ENCODE results near the gene PHEX.
A peak's percentile ranks its signal among the peaks of the same experiment; 100 is the strongest.

PHEX gene

DNA sequence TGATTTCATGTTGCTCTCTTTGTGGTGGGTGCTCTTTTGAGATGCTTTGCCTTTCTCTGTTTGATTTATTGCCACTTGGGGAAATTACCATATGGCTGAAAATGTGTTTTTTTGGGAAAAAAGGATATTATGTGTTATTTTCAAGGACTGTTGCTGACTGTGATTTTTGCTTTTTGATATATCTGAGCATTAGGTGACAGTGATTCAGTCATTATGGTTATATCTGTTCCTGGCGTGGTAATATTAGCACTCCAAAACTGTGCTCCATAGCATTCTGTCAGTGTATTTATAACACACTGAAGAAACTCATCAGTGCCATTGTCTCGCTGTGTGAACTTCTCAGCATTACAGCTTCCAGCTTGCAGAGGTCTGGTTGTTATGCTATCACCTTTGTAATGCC, 73.8 kb downstream of the PHEX start:
- DNase-seq (ENCODE audit: low read depth): no peak

DNA sequence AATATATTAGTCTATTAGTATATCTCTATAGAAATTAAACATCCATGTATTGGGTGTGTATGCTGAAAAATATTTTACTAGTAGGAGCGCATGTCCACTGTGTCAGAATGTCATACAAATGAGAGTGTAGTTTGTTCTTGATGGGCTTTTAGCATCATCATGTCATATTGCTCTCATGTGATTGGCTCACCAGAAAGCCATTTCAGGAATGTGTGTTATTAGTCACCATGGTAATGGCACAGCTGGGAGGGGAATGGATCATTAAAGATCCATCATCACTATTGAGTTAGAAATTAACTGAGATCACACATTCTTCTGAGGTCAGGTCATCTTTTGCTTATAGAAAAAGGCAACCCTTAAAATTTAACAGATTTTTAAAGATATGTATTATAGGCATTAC, 77.3 kb downstream of the PHEX start:
- DNase-seq (ENCODE audit: low read depth): peak; percentile 71

DNA sequence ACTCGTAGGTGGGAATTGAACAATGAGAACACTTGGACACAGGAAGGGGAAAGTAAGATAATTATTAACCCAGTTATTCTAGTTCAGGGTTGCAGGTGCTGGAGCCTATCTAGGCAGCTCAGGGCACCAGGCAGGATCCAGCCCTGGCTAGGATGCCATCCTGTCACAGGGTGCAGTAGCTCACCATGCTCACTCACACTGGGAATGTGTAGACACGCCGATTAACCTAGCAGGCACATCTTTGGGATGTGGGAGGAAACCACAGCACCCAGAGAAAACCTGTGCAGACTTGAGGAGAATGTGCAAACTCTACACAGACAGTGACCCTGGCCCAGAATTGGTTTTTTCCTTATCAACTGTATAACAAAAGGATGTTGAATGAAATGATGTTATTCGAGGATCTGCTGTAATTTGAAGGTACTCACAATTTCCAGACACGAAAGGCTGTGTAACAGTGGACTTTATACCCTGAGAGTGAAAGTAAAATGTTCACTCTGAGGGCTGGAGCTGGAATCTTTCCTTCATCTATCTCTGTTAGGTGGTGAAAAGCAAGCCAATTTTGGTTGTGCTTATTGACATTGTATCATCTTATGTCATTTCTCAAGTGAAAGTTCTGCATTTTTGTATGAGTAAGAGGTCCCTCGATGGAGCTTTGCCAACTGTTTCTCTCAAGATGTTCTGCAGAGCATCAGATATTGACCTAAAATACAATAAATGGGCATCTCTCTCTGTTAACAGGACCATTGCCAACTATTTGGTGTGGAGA, 78.8 kb downstream of the PHEX start:
- peak; percentile 25 for DNase-seq (ENCODE audit: low read depth)

DNA sequence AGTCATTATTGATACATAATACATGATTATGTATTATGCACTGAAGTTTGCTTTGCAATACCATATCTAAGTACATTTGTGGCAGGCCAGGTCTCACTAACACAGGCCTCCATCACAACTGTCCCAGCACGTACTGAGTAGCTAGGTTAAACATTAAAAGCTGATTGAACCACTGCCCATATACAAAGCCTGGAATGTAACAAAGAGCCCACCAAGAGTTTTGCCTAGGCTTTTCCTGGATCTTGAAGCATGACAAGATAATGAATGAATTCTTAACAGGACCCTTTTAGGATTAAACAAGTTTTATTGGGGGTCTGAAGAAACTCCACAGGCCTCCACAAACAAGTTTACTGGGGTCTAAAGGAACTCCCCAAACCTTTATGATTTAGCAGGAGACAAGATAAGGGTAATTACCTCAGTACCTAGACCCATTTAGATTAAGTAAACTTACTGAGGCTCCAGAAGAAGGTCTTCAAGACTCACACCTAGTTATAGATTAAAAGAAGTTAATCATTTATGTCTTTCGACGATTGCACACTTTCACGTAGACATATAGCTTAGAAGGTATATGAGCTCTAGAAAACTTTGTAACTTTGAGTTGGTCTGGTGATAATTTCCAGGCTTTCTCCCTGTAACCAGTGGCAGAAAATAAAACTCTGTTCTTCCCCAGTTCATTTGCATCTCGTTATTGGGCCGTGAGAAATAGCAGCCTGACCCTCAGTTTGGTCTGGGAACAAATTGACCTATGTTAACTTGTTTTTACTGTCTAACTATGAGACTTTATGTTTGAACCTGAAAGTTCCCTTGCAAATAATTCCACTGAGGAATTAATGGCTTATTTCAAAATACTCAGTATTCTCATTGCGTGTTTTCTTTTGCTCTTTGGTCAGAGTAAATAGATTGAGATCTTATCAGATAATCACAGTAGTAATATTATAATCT, 84.8 kb downstream of the PHEX start:
- peak; percentile 15 for DNase-seq (ENCODE audit: low read depth)

DNA sequence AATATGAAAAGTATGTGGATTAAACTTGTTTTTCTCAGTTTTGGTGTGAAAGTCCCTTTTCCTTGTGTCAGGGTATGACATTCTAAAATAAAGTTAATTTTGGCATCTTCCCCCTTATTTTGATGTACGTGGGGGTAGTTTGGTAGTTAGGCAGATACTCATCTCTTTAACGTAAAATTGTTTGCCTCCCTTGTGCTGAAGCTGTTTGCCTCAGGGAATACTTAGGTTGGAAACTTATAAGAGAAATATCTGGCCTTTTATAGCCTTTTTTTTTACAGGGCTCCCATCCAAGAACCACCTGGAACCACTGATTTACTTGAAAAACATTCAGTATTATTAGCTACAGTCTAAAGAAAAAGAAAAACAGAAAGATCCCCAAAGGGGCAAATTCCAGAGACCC, 85.5 kb downstream of the PHEX start:
- no peak for DNase-seq (ENCODE audit: low read depth)

DNA sequence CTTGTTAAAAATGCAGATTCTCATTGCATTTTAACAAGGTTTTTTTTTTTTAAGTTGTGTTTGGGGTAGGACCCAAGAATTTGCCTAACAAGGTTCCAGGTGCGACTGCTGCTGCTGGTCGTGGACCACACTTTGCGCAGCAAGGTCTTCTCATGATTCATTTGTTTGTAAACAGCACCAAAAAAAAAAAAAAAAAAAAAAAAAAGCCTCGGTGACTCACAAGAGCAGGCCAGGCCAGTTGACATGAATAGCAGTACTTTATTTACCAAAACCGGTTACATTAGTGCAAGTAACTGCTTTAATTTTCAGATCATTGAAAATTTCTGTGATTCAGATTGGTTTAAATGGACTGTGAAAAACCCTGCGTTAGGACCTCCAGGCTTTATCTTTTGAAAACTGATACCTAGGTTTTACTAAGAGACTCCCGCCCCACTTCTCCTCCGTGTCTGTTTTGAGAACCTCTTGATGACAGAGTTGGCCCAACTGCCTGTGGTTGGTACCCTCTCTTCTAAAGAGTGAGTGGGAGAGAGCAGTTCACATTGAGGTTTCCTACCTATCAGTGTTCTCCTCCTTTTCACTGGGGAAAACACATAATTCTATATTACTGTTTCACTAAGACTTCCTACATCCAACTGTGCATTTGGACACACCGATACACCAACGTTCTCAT, 86.2 kb downstream of the PHEX start:
- DNase-seq (ENCODE audit: low read depth): no peak

DNA sequence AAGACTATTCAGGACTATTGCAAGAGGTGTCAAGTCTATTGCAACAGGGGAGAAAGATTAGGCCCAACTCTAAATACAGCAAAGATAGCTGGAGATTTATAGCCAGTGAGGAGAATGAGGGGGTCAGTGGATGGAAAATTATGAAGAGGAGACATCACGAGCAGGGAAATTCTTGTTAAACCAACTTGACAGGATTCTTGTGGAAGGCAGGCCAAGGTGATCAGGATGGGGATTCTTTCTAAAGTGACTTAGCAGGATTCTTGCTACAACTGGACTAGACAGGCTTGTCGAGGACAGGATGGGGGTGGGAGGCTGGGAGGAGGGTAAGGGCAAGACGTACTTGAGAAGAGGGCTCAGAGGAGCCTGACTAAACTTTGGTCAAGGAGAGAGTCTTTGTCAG, 89.0 kb downstream of the PHEX start:
- DNase-seq (ENCODE audit: low read depth): no peak

DNA sequence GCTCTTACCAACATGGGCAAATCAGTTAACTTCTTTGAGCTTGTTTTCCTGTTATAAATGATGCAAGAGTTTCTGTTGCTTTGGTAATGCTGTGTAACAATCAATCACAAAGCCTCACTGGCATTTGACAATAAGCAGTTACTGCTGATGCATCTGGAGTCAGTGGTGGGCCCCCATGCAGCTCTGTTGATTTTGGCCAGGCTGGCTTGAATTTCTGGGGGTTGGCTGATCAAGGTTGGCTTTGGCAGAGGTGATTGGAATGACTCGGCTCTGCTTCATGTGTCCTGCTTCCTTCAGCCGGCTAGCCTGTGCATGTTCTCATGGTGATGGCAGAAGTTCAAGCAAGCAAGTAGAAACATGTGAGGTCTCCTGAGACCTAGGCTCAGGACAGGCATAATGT, 90.4 kb downstream of the PHEX start:
- peak; percentile 29 for DNase-seq (ENCODE audit: low read depth)

DNA sequence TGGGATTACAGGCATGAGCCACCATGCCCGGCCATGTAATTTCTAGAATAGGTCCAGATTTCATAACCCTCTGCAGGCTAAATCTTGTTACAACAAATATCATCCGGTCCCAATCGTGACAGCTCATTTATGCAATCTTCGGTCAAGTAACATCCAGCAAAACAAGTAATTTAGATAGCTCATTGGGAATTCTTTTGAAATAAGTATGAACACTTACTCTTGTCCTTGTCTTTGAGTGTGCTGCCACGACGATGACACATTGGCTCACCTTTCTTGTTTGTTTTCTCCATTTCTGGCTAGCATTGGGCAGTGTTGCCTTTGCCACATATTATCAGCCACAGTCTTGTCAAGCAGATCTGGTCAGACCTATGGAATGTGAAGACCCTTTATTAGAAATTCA, 92.0 kb downstream of the PHEX start:
- DNase-seq (ENCODE audit: low read depth): no peak

DNA sequence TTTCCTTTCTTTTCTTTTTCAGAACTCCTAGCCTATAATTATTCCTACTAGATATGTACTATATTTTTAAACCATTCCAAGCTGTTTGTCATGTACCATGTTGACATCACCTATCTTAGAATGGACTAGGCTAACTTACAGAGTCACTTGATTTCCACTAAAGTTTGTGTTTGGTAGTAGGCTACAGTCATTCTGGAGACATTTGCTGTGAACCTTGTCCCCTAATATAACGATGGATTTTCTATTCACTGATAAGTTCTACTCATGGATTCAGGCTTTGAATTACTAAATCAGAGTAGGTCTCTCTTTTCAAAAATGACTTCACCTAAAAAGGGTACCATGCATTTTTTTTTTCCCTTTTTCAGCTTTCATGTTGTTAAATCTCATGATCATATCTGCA, 93.4 kb downstream of the PHEX start:
- no peak for DNase-seq (ENCODE audit: low read depth)

DNA sequence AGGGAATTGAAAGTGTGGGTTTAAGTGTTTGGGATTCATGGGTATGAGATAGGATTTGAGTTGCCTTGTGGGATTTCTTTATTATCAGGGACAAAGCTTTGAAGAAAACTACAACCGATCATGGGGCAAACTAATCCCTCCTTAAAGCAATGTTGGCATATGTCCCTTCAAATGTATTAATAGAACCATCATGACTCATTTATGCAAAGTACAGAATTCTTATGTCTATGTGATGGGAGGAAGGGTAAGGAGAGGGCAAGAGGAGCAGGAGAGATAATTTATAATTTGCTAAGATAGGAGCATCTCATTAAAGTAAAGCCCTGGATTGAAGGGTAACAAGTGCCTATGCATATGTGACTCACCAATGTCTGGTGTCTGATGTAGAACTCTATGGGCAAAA, 94.2 kb downstream of the PHEX start:
- peak; percentile 29 for DNase-seq (ENCODE audit: low read depth)

DNA sequence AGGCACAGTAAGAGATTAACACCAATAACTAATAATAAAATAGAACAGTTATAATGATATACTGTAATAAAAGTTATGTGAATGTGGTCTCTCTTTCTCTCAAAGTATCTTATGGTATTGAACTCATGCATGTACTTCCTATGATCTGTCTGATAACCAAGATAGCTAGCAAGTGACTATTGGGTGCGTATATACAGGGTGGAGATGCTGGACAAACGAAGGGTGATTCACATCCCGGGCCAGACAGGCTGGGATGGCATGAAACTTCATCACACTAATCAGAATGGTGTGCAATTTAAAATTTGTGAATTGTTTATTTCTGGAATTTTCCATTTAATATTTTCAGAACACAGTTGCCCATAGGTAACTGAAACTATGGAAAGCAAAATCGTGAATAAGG, 96.8 kb downstream of the PHEX start:
- DNase-seq (ENCODE audit: low read depth): no peak

DNA sequence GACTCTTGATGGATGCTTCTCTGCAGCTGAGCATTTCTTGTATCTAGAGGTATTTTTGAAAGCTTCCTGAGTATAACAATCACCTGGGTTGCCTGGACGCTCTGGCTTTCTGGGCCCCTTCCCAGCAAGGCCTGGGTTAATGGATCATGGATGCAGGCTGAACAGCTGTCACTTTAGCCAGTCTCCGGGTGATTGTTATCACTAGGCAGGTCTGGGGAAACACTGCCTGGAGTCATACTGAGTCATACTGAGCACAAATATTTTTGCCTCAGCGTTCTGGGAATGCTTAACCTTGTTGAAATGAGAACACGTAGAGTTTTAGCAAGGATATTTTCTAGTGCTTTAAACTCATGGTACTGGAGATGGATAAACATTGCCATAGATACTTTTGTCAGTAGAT, 102.6 kb downstream of the PHEX start:
- DNase-seq (ENCODE audit: low read depth): peak; percentile 77

DNA sequence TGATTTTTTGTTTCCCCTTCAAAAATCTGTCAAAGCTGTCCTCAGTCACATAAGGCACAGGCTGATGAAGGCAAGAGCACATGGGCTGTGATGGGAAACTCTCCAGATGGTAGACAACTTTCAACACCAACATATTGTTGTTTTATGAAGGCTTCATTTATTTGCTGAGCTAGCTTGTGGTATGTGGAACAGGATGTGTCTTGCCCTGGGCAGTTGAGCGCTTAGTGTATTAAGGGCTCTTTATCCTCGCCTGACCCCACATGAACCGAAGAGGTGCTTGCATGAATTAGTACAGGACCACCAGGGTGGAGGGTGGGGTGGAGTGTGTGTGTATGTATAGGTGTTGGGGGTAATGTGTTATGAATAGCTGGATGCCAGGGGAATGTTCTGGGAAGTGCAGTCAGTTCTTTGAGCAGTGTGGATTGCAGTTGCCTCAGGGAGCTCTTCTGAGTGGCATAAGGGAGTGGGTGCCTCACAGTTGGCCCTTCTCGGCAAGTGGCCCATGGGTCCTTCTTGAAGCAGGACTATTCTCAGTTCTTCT, 103.1 kb downstream of the PHEX start:
- peak; percentile 64 for DNase-seq (ENCODE audit: low read depth)

DNA sequence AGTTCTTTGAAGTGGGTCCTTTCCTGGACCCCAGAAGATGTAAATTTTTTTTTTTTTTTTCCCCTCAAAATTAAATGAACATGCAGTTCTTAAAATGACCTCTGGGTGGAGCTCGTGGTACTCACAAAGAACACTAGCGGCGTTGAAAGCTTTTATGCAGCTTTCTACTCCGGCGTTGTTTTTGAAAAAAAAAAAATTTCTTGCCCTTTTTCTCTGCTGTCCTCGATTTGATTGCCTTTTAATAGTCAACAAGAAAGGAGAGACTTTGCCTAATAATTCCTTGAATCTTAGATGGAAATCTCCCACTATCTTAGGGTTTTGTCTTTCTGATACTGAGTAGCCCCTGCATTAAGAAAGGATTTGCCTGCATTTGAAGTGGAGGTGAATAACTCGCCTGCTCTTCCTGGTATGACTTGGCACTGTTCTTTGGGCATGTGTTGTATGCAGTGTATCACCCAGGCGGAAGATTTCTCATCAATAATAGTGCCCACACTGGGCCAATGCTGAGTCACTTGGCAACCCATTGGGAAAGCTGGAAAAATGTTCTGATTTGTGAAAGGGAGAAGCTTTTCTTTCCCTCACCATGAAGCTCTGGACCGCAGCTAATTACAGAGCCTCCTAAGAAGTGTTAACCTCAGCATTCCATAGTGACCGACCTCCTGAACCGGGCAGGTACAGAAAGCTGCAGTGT, 104.0 kb downstream of the PHEX start:
- DNase-seq (ENCODE audit: low read depth): peak; percentile 55

DNA sequence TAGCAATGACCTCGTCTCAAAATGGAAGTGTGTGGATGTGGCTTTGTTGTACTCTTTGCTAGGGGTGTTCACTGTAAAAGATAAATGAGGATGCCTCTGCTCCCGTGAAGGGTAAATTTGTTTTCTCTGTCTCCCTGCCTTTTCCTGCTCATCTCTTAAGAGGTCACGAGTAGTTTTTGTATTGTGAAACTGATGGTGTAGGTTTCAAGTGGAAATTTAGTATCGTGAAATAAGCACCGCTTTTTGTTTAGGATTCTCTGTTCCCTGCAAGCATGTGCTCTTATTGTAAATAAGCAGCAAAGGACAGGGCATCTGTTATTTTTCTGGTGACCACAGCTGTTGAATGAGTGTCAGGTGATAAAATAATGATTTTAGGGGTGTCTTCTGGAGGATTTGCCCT, 104.6 kb downstream of the PHEX start:
- no peak for DNase-seq (ENCODE audit: low read depth)

DNA sequence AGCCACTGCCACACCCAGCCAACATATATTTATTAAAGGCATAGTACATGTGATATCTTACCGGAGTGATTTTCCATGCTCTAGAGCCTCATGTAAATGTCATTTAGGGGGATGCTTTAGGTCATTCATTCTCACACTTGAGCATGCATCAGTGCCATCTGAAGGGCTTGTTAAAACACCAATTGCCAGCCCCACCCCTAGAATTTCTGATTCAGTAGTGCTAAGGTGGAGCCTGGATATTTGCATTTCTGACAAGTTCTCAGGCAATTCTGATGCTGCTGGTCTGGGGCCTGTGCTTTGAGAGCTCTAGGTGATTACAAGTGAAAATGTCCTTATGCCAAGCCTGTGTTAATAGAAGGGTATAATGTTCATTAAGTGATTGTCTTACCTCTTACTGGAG, 107.7 kb downstream of the PHEX start:
- no peak for DNase-seq (ENCODE audit: low read depth)

DNA sequence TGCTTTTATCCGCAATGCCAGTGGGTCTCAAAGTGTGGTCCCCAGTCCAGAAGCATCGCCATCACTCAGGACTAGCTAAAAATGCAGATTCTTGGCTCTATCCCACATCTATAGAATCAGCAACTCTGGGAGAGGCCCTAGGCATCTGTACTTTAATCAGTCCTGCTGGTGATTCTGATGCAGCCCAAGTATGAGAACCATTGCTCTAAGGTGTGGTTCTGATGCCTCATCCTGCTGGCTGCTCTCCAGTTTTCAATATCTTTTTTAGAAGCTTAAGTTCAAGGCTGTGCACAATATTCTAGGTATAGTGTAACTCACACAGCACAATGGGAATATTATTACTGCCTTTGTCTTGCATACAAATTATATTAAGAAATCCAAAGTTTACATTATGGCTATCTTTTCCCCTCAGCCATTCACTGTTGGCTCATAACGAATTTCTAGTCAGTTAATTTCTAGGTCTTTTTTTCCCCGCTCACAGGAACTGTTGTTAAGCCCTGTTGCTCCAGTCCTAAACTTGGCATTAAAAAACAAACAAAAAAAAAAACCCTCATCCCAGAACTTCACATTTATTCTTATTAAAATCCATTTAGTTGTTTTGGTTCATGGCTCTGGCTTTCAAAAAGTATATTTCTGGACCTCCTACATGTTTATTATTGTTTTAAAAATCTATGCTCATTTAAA, 109.1 kb downstream of the PHEX start:
- DNase-seq (ENCODE audit: low read depth): no peak

DNA sequence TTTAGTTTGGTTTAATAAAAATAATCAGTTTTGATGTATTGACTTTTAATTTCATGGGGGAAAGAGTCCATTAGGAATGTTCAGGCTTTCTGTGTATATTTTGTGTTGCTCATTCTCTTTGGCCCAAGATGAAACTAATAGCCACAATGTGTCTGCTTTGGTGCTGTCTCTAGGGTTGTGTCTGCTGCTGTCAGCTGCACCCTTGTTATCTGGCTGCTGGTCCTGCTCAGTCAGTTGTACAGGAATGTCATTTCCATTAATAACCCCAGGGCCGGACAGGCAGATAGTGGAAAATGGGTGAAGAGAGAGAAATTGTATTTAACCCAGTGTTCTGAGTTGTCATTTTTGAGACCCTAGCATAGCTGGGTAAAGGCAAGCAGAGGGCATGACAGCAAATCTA, 115.1 kb downstream of the PHEX start:
- DNase-seq (ENCODE audit: low read depth): no peak

DNA sequence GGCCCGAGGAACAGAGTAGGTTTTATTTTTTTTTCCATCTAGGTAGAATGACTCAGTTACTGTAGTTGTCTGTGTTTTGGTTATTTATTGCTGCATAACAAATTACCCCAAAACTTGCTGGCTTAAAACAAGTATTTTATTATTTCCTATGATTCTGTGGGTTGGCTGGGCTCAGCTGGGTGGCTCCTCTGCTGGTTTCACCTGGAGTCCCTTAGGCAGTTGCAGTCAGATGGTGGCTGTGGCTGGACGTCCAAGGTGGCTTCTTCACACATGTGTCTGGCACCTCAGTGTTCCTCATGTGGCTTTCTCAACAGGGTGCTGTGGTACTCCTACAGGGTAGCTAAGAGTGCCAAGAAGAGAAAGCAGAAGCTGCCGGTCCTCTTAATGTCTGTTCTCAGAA, 115.8 kb downstream of the PHEX start:
- no peak for DNase-seq (ENCODE audit: low read depth)

DNA sequence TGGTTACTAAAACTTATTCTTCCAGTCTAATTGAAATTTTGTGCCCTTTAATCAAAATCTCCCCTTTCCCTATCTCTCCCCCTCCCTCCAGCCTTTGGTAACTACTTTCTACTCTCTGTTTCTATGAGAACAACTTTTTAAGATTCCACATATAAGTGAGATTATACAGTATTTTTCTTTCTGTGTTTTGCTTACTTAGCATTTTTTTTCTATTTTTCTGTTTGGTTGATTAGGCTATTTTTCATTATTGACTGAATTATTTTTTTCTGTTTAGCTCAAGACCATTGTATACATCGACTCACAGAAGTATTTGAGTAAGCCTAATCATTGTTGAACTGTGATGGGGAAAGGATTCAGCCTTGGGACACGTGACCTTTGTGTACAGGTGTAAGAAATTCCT, 116.4 kb downstream of the PHEX start:
- DNase-seq (ENCODE audit: low read depth): no peak
